Fibroblast of peridontal ligament (primary cell): ENCODE measurements around the gene MFNG.

Source experiments
- DNase-seq: peaks from one replicate; pipeline ENCODE4 v3.0.0-alpha.2; 2010; ENCODE audit errors: extremely low read depth

MFNG gene

DNA sequence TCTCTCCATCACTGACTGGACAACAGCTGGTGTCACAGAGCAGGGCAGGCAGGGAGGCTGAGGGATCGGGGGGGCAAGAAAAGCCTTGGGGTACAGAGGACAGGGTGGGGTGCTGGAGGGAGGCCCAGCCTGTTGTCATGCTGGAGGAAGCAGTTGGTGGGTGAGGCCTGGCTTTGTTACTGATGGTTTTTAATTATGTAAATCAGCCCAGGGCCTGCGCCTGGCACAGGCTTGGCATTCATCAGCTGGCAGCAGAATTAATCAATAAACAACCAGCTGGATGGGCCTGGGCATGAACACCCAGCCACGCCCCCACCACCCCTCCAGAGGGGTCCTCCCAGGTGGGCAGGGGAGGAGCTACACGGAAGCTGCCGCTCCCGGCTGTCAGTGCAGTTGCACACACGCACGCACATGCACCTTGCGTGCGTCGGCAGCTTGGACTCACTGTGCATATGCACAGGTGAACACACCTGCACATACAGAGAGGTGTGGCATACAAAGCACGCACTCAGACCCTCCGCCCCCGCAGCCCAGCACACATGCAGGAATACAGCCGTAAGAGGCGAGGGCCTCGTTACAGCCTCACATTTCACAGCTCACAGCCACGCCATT, 37.6 kb downstream of the MFNG start:
- DNase-seq, result no peak

DNA sequence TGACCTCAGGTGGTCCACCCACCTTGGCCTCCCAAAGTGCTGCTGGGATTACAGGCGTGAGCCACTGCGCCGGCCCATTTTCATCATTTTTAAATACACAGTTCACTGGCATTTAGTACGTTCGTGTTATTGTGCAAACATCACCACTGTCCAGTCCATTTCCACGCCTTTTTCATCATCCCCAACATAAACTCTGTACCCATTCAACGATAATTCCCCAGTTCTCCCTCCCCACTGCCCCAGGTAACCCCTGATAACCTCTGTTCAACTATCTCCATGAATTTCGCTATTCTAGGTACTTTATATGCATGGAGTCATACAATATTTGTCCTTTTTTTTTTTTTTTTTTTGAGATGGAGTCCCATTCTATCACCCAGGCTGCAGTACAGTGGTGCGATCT, 40.7 kb downstream of the MFNG start:
- DNase-seq, result no peak

DNA sequence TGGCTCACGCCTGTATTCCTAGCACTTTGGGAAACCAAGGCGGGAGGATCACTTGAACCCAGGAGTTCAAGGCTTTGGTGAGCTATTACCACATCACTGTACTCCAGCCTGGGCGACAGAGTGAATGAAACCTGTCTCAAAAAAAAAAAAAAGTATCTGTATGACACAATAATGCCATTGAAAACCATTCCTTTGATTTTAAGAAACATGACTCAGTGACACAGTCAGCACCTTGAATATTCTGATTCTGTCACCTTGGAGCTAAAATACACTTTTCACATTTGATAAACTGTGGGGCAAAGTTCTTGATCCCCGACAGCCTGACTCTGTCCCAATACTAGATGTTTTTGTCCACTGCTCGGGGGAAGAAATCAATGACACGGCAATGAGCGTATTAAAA, 42.2 kb downstream of the MFNG start:
- no peak for DNase-seq

DNA sequence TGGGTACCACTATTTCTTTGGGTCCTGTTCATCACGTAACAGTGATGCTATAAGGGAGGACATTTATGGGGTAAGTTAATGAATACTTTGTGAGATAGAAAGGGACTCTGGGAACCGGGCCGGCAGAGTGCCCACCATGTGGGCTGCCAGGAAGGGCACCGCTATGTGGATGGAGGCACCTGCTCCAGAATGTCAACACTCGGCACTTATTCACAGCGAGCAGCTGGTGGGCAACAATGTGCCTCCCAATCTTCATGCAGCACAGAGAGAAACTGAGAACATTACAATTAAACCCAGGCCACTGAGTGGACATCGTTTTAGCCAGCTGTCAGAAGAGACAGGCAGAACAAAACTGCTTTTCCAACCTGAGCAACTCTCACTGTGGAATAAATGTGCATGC, 43.1 kb downstream of the MFNG start:
- DNase-seq, result no peak

DNA sequence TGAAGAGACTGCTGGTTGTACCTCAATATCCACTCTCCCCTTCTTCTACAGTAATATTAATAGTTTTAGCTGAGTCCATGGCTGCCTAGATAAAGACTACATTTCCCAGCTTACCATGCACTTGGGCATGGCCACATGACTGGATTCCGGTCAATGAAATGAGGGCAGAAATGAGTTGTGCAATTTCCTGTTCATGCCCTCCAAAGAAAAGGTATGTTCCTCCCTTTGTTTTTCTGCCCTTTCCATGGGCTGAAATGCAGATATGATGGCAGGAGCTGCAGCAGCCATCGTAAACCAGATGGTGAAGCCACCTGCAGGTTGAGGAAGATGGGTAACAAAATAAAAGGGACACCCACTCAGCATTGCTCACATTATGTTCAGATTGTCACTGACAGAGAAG, 43.6 kb downstream of the MFNG start:
- no peak for DNase-seq

DNA sequence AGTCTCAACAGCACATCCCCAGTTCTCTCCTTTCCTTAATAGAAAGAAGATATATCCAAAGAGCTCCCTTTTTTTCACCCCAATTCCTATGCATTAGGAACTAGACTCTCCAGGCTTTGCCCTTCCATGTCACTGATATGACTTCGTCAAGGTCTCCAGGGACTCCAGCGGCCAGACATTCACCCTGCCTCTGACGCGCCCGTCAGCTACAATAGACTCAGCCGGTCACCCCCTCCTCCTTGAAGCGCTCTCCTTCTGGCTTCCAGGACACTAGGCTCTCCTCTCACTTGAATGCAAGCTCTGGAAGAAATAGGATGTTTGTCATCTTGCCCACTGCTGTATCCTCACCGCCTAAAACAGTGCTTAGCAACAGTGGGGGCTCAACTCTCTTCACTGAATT, 44.0 kb downstream of the MFNG start:
- no peak for DNase-seq

DNA sequence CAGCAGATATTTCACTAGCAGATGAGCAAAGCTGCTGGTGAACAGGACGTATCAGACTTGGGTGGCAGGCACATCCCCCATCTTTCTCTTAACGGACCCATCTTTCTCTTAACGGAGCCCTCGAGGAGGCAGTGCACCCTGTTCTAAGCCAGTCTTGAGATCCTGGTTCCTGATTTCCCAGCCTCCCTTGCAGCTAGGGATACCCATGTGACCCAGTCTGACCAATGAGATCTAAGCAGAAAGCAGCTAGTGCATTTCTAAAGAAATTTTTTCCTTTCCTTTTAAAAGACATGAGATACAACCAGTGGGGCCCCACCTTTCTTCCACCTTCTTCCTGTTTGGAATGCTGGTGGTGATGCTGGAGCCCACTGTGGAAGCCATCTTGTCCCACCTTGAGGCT, 45.3 kb downstream of the MFNG start:
- no peak for DNase-seq

DNA sequence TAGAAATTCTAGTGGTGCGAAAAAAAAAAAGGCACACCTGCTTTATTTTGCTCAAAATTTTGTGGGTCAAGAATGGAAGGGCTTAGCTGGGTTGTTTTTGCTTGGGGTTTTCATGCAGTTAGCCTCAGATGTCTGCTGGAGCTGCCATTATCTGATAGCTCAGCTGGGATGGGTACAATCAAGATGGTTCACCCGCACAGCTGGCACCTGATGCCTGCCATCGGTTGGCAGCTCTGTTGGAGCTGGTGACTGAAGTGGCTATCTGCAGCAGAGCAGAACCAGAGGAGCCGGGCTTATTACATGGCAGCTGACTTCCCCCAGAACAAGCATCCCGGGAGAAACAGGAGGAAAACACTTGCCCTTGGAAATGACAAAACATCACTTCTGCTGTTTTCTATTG, 46.8 kb downstream of the MFNG start:
- no peak for DNase-seq

DNA sequence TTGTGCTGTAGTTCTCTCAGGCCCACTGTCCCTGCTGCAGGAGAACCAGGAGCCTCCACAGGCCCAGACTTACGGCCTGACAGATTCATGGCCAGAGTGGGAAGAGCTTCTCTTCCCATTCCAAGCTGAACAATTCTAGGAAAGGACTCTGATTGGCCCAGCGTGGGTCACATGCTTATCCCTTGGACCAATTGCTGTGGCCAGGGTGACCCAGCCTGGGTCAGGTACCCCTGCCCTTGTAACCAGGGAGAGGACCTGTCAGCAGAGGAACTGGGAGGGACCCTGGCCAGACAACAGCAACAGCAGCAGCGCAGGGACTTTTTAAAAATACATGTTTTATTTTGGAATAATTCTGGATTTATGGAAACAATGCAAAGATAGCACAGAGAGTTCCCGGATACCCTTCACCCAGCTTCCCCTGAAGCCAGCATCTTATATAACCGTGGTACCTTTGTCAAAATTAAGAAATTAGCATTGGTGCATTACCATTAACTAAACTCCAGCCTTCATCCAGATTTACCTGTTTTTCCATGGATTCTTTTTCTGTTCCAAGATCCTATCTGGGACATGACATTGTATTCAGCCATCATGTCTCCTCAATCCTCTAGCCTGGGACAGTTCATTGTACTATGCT, 50.1 kb downstream of the MFNG start:
- DNase-seq, result no peak

DNA sequence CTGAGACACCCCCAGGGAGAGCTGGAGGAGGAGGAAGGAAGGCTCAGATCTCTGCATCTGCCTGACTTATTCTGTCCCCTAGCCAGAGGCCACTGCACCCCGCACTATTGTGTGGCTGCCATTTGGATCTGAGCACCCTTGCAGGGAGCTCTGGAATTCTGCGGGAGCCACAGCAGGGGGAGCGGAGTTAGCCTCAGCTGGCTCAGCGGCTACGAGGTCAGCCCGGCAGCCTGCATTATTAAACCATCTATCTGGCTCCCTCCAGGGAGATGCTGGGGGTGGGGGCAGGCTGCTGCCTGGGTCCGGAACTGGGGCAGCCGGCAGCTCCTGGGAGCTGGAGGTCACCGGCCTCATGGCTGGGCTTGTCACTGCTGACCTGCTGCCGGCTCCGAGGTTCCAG, 52.4 kb downstream of the MFNG start:
- no peak for DNase-seq

DNA sequence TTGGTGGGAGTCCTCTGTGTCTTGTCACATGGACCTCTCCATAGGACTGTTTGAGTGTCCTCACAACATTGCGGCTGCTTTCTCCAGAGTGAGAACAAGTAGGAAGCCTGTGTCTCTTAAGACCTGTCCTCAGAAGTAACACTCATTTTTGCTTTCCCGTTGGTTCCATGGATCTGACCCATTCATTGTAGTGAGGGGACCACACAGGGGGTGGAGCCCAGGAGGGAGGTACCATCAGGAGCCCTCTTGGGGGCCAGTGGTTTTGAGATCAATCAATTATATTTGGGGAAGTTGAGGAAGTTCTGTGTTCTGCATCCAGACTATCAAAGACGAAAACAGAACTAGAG, 53.5 kb downstream of the MFNG start:
- DNase-seq, result no peak

DNA sequence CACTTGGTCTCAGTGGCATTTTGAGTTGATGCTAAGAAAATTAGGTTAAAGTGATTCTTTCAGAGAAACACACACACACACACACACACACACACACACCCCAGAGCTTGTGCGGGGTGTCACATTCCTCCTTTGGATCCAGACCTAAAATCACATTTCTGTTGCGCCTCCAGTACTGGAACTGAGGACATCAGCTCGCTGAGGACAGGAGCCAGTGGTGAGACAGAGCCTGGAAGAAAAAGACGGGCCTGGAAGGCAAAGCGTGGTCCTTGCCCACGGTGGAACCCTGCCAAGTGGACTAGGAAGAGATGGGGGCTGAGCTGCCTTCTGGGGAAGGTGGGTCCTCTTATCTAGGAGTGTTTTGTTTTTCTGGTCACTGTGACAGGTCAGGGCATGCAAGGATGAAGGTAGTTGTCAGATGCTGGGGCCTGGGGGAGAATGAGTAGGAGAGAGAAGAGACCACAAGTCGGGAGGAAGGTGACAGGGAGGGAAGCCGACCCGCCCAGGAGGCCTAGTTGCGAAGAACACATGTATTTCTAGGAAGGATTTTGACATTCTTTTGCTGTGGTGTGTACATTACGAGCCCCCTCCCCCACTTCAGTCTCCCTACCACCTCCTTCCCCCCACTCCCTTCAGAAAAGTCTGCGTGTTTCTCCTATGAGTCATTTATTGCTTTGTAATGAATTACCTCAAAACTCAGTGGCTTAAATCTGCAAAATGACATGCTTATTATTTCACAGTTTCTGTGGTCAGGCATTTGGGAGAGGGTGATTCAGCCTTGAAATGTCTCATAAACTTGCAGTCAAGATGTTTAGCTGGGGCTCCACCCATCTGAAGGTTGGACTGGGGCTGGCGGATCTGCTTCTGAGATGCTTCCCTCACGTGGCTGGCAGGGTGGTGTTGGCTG, 54.1 kb downstream of the MFNG start:
- peak; percentile 92 for DNase-seq

DNA sequence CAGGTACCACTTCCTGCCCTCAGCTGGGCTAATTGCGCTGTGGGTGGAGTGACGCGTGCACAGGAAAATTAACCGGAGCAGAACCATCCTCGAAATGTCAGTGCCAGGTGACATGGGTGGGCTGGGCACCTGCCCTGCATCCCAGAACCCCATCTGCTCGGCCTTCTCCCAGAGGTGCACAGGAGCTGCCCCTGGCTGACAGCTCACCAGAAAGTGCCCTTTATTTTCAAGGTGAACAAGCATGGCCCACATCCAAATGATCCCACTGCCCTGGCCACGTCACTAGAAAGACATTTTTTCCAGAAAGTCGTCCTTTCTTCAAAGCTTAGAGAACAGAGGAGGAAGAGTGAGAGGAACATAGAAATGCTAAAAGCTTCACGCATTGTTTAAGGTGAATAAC, 54.8 kb downstream of the MFNG start:
- no peak for DNase-seq

DNA sequence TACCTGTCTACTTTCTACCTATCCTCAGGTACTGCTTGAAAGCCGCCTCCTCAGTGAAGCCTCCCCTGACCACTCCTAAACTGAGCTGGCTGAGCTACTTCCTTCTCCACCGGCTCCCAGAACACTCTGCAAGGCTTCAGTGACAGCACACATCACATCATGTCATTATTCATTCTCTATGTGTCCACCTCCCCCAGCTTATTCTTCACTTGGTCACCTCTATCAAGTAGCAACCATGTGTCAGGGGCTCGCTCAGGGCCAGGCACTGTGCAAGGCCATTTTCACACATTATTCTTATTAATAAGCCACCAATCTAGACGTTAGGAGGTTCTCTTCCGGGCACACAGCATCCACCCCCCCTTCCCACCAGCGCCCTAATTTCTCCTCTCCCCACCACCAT, 55.2 kb downstream of the MFNG start:
- DNase-seq, result no peak

DNA sequence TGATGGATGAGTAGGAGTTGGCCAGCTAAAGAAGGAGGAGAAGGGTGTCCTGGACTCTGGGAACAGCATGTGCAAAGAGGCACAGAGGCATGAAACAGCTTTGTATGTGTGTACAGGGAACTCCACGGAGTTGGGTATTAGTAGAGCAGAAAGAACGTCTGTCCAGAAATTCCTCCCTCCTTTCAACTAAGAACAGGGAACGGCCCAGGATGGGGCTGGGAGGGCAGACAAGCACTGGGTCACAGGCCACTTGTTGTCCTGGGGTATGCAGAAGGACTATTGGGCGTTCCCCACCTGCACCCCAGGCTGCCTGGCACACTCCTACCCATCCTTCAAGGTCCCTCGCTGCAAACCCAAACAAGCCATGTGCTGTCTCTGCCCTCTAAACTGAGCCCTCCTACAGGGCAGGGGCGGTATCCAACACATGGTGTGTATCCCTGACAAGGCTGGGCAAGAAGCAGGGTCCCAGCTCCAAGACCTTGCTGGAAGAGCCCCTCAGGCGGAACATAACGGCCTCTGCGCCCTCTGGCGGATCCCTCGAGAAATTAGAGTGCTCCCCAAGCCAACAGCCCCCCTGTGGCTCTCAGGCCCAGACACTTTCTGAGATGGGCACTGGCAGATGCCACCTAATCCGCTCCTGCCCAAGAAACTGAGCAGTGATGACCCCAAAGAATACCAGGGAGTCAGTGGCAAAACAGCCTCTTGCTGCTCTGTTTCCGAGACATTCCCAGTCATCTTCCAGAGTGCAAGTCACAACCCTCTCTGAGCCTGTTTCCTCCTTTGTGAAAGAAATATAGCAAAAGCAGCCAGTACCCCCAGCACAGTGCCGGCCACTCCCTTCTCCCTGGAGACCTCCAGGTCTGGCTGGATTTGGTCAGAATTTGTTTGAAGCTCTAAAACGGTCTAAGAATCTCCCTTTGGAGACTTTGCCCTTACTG, 57.3 kb downstream of the MFNG start:
- DNase-seq, result peak; percentile 34

DNA sequence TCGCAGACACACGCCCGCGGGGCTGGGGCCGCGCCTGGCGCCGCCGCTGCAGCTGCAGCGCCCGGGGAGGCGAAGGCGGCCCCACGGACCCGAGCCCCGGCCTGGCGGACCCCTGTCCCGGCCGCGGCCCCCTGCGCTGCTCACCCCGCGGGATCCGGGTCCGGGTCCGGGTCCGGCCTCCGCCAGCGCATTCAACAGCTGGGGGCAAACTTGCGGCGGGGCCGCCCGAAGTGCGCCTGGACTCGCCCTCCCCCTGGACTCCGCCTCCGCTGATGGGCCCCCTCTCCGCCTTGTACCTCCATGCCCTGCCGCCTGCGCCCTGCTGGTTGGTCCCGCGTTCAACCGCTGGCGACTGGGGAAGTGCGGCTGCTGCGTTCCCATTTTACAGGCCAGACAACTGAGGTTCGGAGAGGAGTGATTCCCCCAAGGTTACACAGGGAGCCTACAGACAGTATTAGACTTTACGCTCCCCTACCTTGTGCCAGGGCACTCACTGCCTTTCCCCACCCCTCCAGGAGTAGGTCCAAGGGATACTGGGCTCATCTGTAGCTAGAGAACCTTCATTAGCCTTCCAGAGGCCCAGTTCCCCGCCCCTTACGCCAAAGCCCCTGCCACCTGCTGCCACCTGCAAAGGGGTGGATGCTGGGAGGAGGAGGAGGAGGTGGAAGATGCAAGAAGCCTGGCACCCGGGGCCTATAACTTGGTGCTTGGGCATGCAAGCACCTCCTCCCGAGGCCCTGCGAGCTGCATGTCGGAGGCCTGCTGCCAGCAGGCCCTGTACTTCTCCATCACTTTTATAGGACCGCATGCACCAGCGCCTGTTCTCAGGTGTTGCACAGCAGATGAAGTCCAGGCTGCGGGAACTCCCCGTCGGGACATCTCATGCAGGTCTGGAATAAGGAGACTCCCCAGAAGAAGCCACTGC, 58.2 kb downstream of the MFNG start:
- no peak for DNase-seq

DNA sequence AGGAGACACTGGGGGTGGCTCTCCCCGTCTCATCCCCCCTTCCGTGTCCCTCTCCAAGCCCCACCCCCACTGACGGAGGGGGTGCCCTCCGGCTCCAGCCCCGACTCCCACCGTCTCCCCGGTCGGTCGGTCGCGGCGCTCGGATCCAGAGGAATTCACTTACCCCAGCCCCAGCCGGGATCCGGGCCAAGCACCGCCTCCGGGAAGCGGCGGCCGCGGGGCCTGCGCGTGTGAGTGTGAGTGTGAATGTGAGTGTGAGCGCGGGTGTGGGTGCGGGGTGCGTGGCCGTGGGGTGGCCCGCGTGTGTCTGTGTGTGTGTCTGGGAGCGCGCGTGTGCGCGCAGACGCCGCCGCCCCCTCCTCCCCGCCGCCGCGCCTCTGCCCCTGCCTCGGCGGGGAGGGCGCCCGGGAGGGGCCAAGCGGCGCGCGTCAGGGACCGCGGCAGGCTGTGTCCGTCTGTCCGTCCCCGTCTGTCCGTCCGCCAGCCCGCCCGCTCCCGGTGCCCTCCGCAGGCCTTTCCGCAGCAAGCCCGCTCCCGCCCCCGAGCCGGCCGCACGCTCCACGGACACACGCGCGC, 59.0 kb downstream of the MFNG start, which contains the start of gene ELFN2:
Gene ELFN2, minus strand, starts transcription at position 345 of the 576 bp plus-strand sequence. CDS start 51,945 bp downstream, outside the sequence.
- no peak for DNase-seq

DNA sequence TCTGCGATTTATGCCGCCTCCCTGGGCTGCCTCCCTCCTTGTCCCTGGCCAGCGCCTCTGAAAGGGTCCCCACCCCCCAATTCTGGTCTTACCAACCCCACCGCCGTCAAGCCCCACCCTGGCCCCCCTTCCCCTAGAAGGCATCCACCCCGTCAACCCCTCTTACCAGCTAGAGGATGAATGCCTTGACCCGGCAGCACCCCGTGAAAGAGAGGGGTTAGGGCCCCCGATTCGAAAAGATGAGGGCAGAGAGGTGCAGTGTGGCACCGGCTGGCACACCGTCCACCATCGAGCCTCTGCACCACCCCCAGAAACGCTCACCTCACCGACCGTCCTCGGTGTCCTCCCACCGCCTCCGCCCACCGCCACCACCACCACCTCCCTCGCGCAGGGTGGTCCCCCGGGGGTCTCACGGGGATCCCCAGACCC, 59.5 kb downstream of the MFNG start:
- DNase-seq, result no peak

DNA sequence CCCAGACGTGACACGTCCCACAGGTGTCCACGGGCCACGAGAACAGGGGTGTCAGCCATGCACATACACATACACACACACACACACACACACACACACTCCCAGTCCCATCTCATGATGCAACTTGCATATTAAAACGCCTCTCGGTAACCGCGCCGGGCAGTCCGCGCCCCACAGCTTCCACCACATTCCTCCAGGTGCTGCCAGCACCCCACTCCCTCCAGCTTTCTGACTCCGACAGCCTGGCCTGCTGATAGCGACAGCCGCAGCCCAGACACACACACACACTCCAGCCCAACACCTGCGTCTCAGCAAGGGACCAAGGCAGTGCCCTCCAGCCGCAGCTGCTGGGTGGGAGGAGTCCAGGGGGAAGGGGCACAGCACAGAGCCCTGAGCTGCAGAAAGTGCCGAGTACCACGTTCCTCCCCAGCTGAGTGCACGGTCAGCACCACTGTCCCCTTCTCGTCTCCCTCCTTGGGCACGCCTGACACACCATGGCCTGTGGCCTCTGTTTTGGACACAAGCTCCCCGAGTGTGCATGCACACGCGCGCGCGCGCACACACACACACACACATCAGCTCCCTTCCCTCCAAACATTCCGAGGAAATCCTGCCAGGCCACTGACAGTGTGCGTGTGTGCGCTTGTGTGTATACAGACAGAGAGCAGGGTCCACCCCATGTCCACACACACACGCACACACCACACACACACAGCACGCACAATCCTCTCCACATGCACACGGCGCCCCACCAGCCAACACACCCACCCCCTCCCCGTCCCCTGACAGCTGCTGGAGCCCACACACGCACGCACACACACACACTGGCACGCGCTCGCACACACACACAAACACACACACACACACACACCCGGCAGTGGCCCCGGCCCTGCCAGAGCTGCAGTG, 60.1 kb downstream of the MFNG start:
- no peak for DNase-seq
